GM19324 (cell line): ENCODE results near the gene BIRC3.

ENCODE experiments used
- ATAC-seq: cut with Tn5 transposase; IDR thresholded peaks from one replicate; pipeline ENCODE4 v1.9.1; 2021; ENCODE audit warnings: mild to moderate bottlenecking, moderate library complexity; ENCODE audit not compliant: unreplicated experiment, low FRiP score

The BIRC3 gene

DNA sequence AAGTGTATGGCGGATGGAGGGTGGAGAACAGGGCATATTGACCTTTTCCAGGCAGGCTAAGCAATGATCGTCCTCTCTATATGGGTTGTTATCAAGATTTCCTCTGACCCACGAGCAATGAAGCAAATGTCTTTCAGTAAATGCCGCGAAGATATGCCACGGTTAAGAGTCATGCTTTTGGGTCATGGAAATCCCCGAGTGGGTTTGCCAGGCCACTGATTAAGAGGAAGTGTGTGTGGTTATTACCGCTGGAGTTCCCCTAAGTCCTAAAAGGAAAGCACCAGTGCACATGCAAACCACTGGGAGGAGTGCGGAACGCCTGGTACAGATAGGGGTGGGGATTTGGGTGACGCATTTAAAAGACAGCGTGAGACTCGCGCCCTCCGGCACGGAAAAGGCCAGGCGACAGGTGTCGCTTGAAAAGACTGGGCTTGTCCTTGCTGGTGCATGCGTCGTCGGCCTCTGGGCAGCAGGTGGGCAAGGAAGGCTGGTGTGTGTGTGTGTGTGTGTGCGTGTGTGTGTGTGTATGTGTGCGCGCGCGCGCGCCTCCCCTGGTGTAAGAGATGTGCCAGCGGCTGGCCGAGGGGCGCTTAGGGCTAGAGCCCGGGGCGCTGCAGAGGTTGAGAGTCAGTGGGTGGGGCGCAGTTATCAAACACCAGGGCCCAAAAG lies at the start of gene BIRC3:
Gene BIRC3 (plus strand): TSS at position 386 of the 669 bp plus-strand sequence. CDS start 7,026 bp downstream, outside the sequence.
- ATAC-seq: peak; percentile 91

DNA sequence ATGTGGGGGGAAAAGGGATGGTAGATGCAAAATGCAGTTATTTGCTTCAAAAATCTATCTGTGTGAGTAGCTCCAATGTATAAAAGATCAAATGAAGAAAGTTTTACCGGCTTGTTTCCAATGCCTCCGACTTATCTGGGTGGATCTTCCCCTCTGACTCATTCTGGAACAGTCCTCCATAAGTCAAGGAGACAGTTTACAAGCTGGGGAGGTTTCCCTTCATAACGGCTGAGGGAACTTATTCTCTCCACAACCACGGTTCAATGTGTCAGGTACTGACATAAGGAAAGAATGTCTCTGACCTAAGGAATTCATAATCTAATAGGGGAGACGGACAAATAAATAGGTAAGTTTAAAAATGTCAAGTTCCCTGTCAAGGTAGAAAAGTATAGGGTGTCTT lies 49.7 kb upstream of the BIRC3 start:
- ATAC-seq: no peak

DNA sequence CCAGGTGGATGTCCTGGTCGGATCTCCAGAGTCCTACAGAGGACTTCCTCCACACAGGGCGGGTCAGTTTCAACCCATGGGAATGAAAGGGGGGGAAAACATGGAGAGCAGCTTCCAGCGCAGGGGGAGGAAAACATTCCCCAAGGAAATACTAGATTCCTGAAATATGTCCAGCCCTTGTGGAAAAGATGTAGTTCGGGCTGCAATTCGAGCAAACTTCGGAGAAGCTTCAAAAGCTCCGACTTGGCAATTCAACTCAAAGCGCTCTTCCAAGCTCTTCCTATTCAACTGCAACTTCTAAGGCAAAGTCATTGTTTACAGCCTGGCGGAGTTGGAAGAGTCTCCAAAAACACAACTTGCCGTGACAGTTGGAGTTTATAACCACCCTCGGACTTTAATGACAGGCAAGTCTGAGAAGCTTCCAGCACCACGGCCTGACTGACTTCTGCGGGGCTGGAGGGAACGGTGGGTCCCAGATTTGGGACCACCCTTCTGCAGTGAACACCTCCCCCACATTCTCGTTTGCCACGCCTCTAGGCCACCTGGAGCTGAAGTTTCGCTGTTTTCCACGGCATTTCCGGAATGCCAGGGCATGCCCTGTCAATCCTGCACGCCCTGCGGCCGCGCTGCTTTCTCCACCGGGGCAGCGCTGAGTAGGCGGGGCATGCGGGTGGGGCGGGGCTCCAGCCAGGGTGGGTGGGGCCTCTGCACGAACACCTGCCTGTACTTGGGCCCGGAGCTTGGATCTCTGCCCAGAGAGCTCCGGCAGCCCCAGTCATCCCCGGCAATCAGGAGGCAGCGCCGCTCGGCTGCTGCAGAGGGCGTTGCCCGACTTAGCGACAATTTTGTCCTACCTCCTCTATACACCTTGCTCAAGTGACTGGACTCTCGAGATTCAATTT lies 49.0 kb upstream of the BIRC3 start:
- ATAC-seq: peak; percentile 76

DNA sequence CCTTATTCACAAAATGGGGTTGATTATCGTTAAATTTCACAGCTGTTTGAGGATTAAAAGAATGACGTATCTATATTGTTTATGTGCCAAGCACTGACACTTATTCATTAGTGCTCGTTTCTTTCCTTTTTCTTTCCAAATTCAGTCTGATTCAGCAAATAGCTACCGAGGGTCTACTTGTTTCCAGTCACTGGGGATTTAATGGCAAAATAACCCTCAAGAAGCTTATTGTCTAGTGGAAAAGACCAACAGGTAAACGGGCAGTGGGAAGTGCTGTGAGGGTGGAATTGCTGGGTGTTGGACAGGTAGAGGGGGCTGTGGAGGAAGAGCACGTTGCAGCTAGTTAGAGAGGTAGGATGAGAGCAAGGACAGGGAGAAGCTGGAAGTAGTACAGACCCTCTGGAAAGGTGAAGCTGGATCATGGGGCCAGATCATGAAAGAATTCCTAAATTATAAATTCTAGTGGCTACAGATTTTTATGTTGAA lies 48.3 kb upstream of the BIRC3 start:
- no peak for ATAC-seq

DNA sequence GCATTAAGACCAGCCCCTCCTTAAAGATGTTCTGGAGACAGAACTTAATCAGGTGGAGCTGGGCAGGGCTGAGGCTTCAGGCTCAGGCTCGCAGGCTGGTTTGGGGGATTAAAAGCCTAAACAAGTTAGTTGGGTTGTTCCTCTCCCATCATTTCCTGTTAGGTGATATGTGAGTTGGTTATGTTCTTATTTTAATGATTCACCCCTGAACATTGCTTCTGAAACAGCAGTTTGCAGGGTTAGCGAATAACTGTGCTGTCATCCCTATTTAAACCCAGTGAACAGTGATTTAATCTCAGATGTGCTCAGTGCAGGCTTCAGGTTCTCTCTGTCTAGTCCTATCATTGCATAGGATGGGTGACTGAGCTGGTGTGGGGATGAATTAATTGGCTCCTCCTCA lies 47.4 kb upstream of the BIRC3 start:
- ATAC-seq: no peak

DNA sequence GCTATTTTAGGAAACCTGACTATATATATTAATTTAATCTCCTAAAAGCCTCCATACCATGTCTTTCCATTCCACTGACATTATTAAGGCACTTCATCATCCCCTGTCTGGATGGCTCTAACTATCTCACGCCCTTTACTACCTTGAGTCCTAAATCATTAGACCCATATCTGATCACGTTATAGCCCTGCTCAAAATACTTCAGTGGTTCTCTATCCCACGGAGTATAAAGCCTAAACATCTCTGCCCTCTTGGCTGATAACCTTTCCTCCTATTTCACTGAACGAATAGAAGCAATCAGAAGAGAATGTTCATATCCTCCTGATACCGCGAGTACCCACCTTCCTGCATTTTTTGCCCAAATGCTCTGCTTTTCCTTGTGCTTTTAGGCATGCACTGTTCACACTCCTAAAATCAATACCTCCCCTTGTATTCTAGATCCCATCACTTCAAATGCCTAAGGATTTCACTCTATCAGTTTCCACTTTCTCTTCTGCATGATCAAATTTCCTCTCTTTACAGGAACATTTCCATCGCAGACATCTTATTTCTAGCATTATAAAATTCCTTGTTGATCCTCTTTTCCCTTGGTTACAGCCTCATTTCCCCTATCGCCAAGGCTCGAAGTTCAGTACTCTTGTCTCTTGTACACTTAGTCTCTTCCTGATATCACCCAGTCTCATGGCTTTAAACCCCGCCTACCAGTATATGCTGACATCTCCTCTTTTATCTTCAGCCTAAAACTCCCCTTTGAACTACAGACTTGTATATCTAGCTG lies 45.0 kb upstream of the BIRC3 start:
- no peak for ATAC-seq

DNA sequence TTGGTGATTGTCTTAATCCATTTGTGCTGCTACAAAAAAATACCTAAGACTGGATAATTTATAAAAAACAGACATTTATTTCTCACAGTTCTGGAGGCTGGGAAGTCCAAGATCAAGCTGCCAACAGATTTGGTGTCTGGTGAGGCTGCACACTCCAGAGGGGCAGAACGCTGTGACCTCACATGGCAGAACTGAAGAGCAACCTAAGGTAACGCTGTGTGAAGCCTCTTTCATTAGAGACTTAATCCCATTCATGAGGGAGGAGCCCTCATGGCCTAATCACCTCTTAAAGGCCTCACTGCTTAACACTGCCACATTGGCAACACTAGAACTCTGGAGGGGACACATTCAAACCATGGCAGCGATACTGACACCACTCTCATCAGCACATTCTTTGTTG lies 42.7 kb upstream of the BIRC3 start:
- ATAC-seq: no peak

DNA sequence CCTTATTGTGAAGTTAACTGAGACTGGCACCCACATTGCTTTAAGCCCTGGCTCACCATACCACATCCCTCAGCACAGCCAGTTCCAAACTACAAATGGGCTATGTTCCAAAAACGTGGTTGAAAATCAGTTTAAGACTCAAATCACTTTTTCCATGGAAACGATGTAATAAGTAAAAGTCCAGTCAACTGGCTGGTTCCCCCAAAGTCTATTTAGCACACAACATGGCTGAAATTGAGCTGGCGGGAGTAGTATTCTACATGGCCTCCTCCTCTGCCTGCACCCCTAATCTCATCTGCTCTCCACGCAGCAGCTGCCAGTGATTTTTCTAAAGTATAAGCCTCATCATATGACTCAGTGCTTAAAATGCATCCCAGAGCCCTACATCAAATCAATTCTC lies 40.9 kb upstream of the BIRC3 start:
- no peak for ATAC-seq

DNA sequence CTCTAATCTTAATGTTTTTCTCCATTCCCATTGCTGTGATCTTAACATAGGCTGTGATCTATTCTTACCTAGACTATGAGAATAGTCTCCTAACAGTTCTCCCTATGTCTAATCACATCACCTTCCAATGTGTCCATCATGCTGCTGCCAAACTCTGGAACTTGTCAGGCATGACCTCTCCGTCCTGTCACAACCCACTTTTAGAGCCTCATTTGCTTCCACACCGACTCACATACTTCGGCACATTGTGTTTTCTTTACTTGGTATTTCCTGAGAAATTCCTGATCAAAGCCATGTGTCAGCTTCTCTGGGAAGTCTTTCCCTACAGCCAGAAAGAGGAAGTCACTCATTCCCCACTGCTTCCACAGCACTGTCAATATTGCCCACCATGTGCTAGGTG lies 40.5 kb upstream of the BIRC3 start:
- no peak for ATAC-seq

DNA sequence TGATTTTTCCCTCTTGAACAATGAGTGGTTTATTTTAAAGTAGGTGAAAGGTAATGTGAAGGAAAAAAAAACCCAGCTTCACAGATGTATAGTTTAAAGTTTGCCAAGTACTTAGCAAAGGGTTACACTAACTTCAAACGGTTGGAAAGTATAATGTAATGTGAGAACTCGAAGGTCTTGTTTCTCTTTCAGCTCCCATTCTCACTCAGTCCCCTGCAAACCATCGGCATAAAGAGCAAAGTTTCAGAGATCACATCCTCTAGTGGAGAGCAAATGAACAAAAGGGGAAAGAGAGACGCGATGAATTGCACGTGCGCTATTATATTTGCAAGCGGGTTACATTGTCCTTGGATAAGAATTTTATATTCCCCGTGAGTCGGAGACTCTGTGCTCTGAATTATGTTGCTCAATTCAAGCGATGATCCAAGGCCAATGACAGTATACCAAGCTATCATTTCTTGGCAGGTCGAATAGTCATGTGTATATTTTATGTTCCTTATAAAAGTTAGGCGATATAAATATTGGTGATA lies 37.6 kb upstream of the BIRC3 start:
- peak; percentile 97 for ATAC-seq

DNA sequence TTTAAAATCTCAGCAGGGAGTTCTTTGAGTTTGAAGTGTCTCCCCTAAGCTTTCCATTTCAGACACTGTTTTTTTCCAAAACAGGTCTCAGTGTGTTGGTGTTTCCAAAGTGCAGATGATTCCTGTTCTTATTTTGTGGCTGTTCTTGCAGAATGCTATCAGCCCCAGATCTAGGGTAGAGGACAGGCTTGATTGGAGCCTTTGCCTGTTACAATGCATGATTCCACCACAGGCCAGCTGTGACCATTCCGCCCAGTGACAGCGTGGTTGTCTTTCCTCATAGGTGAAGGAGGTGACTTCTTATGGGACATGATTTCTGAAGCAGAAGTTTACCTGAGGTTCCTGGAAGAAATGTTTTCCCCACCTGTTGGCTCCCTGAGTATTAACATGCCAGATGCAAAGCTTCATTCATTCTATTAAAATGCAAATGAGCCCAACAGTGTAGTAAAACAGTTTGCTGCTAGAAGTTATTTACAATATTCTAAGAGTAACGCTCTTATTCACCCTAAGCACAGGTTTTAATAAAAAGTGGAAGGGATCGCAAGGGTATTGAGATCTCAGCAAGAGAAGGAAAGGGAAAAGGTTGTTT lies 36.9 kb upstream of the BIRC3 start:
- ATAC-seq: no peak

DNA sequence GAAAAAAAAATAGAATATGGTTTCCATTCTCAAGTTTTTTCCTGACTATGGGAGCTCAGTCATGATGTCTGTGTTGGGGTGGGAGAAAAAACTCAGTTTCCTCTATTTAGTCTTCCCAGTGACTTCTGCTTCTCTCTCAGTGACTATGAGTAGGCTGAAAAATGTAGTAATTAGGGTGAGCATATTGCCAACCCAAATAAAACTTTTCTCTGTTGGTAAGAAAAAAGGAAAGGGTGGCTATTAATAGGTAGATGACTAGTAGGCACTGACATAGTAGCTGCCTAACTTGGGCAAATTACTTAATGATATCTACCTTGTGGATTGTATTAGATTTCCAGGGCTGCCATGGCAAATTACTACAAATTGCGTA lies 34.2 kb upstream of the BIRC3 start:
- ATAC-seq: no peak

DNA sequence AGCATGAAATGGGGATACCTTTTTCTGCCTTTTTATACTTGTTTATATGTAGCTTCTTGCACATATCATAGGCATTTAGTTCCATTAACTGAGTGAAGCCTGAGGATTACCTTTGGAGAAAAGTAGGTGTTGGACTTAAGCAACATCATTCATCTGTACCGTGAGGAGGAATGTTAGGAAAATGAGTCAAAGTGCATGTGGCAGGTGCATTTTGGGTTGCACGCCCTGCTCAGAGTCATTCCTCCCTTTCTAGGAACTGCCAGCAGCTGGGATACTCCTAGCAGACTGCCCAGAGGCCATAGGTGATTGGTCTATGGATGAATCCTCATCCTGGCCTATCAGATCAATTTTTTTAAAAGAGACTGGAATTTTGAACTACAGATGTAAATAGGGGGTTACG lies 33.3 kb upstream of the BIRC3 start:
- no peak for ATAC-seq

DNA sequence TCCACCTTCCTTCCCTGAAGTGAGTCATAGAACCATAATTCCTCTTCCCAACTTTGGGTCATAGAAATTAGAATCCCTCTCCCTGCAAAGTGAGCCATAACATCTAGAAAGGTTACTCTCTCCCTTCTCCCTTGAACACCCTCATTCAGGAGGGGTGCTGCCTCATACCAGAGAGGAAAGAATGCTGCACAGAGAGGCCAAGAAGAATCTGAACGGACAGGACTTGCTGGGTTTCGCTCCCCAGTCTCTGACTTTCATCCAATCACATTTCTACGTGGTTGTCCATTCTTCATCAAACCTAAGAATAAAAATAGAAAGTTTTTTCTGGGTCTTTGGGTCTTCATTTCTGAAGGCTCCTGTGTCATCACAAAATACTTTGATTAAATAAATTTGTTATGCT lies 31.0 kb upstream of the BIRC3 start:
- ATAC-seq: no peak

DNA sequence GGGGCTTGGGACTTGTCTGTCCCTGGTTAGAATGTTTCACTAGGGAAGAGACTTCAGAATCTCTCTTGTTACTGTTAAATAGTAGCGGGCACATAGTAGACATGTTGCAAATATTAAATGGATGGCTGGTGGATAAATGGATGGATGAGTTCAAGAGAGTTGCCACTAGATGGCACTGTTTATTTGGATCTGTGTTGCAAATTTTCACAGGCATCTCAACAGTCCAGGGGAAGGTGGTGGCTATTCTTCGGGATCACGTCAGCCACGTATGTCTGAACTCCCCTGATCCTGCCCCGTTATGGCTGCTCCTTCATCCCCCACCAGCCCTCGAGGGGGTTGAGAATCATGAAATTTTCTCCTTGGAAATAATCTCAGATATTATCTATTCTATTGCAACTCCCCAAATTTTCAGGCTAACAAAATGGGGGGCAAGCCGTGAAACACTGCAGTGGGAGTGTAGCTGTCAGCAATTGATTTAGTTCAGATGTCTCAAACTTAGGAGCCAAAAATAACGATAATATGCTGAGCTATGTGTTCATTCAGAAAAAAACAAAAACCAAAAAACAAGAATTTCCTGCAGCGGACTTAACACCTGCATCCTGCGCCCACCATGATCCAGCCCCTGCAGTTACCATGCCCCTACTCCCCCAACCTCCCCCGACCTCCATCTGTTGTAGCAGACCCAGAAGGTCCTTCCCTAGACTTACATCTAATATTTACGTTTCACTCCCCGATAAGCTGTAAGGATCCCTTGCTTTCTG lies 29.1 kb upstream of the BIRC3 start:
- peak; percentile 69 for ATAC-seq

DNA sequence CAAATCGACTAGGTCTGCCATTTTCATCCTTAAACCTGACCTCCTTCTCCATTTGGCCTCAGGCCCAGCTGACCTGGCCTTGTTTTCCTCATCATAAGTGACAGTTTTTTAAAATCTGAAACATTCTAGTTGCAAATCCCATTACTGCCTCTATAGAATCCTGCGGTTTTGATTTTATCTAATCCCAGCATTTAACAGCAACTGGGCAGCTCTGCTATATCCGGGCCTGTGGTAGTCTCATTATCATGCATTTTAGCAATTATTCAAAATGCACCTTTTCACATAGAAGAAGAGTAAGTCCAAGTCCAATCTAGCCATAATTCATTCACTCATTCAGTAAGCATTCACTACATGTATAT lies 28.6 kb upstream of the BIRC3 start:
- ATAC-seq: no peak

DNA sequence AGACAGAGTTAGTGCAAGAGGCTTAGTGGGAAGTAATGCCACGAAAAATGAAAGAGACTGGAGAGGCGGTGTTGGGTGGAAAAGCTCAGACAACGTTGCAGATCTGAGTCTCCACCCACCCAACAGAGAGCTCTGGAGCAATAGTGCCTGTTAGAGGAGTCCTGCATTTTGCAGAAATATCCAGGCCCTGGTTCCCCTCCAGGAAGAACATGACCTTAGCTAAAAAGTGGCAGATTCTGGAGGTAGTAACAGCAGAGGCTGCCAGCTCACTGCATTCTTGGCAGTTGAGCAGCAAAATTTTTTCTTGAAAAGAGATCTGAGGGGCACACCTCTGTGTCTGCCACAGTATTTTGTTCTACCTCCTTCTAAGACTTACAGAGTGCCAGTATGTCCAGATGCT lies 27.7 kb upstream of the BIRC3 start:
- no peak for ATAC-seq

DNA sequence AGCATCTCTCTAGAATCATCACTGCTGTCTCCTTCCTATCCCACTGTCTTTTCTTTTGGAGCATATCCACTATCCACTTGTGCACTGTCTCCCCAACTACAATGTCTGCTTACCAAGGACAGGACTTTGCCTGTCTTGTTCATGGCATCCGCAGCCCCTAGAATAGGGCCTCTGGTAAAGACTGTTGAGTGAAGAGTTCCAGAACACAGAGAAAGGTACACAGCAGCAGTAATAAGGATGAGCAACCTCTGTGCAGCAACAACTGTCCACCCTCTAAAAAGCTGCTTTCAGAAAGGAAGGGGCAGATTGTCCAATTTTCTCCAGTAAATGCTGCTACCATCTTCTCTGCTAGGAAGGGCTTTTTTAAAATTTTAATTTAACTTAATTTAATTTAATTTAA lies 25.5 kb upstream of the BIRC3 start:
- no peak for ATAC-seq

DNA sequence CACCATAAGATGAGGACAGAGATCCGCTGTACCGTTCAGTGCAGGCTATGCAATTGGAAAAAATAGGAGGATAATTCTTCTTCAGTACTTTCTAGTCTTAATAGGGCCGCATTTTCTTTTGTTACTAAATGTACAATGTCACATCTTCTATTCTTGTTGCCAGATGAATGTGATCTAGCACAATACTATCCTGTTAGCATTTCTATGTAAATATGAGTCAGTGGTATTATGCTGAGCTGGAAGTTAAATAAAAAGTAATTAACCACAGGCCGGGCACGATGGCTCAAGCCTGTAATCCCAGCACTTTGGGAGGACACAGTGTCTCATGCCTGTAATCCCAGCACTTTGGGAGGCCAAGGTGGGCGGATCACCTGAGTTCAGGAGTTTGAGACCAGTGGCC lies 24.4 kb upstream of the BIRC3 start:
- no peak for ATAC-seq
